HEK293 (cell line): ENCODE data around the gene UGT1A1.

Experiments used
- CTCF ChIP-seq: fragments of 450-650 bp; formaldehyde crosslinking; IDR thresholded peaks from 2 replicates; pipeline ENCODE4 v1.5.1; 2016; ENCODE audit warnings: missing biosample characterization, missing genetic modification characterization
- ELK4 ChIP-seq: IDR thresholded peaks from 2 replicates; pipeline ENCODE4 v1.6.1; 2011; ENCODE audit warnings: mild to moderate bottlenecking, low read depth, low read length, borderline replicate concordance
- ZBTB17 ChIP-seq: fragments of 450-650 bp; formaldehyde crosslinking; IDR thresholded peaks from 2 replicates; pipeline ENCODE4 v1.5.1; 2016; ENCODE audit warnings: missing biosample characterization, missing genetic modification characterization
- ZNF423 ChIP-seq: fragments of 450-650 bp; formaldehyde crosslinking; IDR thresholded peaks from 2 replicates; pipeline ENCODE4 v1.5.1; 2016; ENCODE audit warnings: missing biosample characterization, missing genetic modification characterization
- ZNF580 ChIP-seq: fragments of 450-650 bp; formaldehyde crosslinking; IDR thresholded peaks from 2 replicates; pipeline ENCODE4 v1.5.1; 2016; ENCODE audit warnings: missing biosample characterization, missing genetic modification characterization
- TF ChIP-seq, protein P1 (sequence below): fragments of 450-650 bp; formaldehyde crosslinking; IDR thresholded peaks from 2 replicates; pipeline ENCODE4 v1.5.1; 2016; ENCODE audit warnings: missing biosample characterization, missing genetic modification characterization, borderline replicate concordance
- TF ChIP-seq, protein P2 (sequence below): fragments of 450-650 bp; formaldehyde crosslinking; IDR thresholded peaks from 2 replicates; pipeline ENCODE4 v1.5.1; 2016; ENCODE audit warnings: missing biosample characterization, missing genetic modification characterization, low read depth

DNA sequence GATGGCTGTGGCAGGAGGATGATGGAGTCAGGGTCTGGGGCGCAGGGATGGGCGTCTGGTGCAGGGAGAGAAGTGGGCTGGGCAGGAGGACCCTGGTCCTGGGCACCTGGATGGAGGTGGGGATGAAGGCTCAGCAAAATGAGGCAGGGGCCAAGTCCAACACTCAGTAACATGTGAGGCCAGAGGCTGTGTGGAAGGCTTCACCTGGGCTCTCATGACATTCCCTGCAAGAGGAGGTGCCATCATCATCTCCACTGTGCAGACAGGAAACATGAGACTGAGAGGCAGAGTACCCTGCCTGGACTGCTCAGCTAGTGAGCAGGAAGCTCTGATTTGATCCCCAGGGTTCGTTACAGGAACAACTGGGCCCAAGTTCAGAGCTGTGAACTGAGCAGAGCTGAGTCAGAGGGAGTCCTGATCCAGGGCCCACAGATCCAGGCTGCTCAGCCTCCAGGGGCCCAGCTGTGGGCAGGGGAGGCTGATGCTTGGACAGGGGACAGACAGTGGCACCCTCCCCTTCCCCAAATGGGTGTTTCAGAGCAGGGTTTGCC lies 57.4 kb downstream of the UGT1A1 start:
- TF ChIP-seq CTCF (tag by site-specific recombination) (no peak), ZBTB17 (no peak), ZNF580 (tag by site-specific recombination) (no peak), ELK4 (no peak), ZNF423 (tag by site-specific recombination) (no peak)
- TF ChIP-seq, protein P1, sequence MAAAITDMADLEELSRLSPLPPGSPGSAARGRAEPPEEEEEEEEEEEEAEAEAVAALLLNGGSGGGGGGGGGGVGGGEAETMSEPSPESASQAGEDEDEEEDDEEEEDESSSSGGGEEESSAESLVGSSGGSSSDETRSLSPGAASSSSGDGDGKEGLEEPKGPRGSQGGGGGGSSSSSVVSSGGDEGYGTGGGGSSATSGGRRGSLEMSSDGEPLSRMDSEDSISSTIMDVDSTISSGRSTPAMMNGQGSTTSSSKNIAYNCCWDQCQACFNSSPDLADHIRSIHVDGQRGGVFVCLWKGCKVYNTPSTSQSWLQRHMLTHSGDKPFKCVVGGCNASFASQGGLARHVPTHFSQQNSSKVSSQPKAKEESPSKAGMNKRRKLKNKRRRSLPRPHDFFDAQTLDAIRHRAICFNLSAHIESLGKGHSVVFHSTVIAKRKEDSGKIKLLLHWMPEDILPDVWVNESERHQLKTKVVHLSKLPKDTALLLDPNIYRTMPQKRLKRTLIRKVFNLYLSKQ (tag by site-specific recombination): no peak
- TF ChIP-seq, protein P2, sequence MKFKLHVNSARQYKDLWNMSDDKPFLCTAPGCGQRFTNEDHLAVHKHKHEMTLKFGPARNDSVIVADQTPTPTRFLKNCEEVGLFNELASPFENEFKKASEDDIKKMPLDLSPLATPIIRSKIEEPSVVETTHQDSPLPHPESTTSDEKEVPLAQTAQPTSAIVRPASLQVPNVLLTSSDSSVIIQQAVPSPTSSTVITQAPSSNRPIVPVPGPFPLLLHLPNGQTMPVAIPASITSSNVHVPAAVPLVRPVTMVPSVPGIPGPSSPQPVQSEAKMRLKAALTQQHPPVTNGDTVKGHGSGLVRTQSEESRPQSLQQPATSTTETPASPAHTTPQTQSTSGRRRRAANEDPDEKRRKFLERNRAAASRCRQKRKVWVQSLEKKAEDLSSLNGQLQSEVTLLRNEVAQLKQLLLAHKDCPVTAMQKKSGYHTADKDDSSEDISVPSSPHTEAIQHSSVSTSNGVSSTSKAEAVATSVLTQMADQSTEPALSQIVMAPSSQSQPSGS (tag by site-specific recombination): no peak
